ENCODE measurements around the gene BAIAP2L2.

Gene BAIAP2L2

GRCh38 chr22:38106814-38107578, 3.5 kb downstream of the BAIAP2L2 start:
- DNase-seq, result no peak

- DNase-seq, result no peak
Measured at GRCh38 chr22:38104084-38104483, 6.4 kb downstream of the BAIAP2L2 start.

GRCh38 chr22:38103641-38104040, 6.8 kb downstream of the BAIAP2L2 start:
- DNase-seq, result no peak

- no peak for DNase-seq
Measured at GRCh38 chr22:38098410-38099249, 11.9 kb downstream of the BAIAP2L2 start.

GRCh38 chr22:38097557-38098409, 12.7 kb downstream of the BAIAP2L2 start:
- DNase-seq, result no peak

GRCh38 chr22:38097058-38097457, 13.4 kb downstream of the BAIAP2L2 start:
- no peak for DNase-seq

- no peak for DNase-seq
Measured at GRCh38 chr22:38089474-38089851, 21.0 kb downstream of the BAIAP2L2 start.

GRCh38 chr22:38088629-38089473, 21.6 kb downstream of the BAIAP2L2 start:
- no peak for DNase-seq

- no peak for DNase-seq
Measured at GRCh38 chr22:38087855-38088254, 22.6 kb downstream of the BAIAP2L2 start.

- no peak for DNase-seq
Measured at GRCh38 chr22:38086942-38087341, 23.5 kb downstream of the BAIAP2L2 start.

- DNase-seq, result no peak
Measured at GRCh38 chr22:38086001-38086845, 24.3 kb downstream of the BAIAP2L2 start.

GRCh38 chr22:38085501-38085900, 25.0 kb downstream of the BAIAP2L2 start:
- DNase-seq, result no peak

GRCh38 chr22:38085056-38085455, 25.4 kb downstream of the BAIAP2L2 start:
- no peak for DNase-seq

- no peak for DNase-seq
Measured at GRCh38 chr22:38083931-38084631, 26.4 kb downstream of the BAIAP2L2 start, which contains the start of gene SLC16A8. SLC16A8 (minus strand) TSS chr22:38084184; CDS start chr22:38082873, 1,311 bp downstream.

- DNase-seq, result no peak
Measured at GRCh38 chr22:38082986-38083710, 27.3 kb downstream of the BAIAP2L2 start.

GRCh38 chr22:38081941-38082828, 28.3 kb downstream of the BAIAP2L2 start:
- no peak for DNase-seq

GRCh38 chr22:38081636-38081940, 28.9 kb downstream of the BAIAP2L2 start:
- no peak for DNase-seq

GRCh38 chr22:38080850-38081635, 29.4 kb downstream of the BAIAP2L2 start:
- DNase-seq, result no peak

Measured in activated CD4-positive, CD25-positive, alpha-beta regulatory T cell (primary cell).